ENCODE measurements around the gene GGT7. TPM values are rescaled to one million over a fixed set of nuclear protein-coding genes. Genes with fewer than 3 reads are reported as not detected.

Gene GGT7
- total and polyA plus RNA-seq, 9 of the 15 experiments (the other 6 are each of a cell fraction or from before 2014, with no cell fraction given) = 0.04 to 18.3 (median 5.9) TPM

- TF ChIP-seq SMARCB1 (IDR thresholded peaks at IDR 0.05; ENCODE audit: insufficient read length, low read depth) (no peak), YBX1 (IDR thresholded peaks at IDR 0.05) (no peak), LEF1 (IDR thresholded peaks at IDR 0.05) (no peak), NR3C1 (CRISPR knock-in tag; IDR thresholded peaks at IDR 0.05) (no peak)
- Histone ChIP-seq H3K27me3 (ENCODE audit: control insufficient read depth in 2 of 2, insufficient read depth in 2 of 2, low read length in 2 of 2) (no peaks in the 10 kb centered on the region), H3K9me3 (replicated peaks; ENCODE audit: control insufficient read depth, insufficient read depth, low read depth, low read length) (no peaks in the 10 kb centered on the region), H3K9ac (ENCODE audit: insufficient read depth in 1 of 2, low read depth in 2 of 2, low read length in 2 of 2) (no peak overlapping the region), H3K4me3 (no peak overlapping the region), H3K27ac (ENCODE audit: extremely low read depth, low read depth, low read length) (no peak overlapping the region), H3K4me2 (ENCODE audit: insufficient read depth, low read length) (no peak overlapping the region), H3K79me2 (ENCODE audit: control insufficient read depth, insufficient read depth, low read length) (no peaks in the 10 kb centered on the region), H4K20me1 (replicated peaks; ENCODE audit: control insufficient read depth, insufficient read depth, low read length) (no peaks in the 10 kb centered on the region), H3K4me1 (replicated peaks in 1 of 2; ENCODE audit: control insufficient read depth in 2 of 2, insufficient read depth in 2 of 2, low read length in 2 of 2) (no peaks in the 10 kb centered on the region), H3K36me3 (ENCODE audit: control insufficient read depth, insufficient read depth, low read length) (peaks cover 5% of the 10 kb centered on the region; the same call in 1 of the 3 replicates), H3K9me1 (ENCODE audit: control insufficient read depth, insufficient read depth, low read length) (no peaks in the 10 kb centered on the region), H2AFZ (ENCODE audit: low read depth, low read length) (no peak overlapping the region)
- BruUV-seq (replicated peaks) = no TSS peak
- FAIRE-seq = no peak
- WGBS (ENCODE audit: insufficient coverage, low coverage, missing lambda C conversion rate) = 65% methylated on average over 2 of the region's 2 CpGs
- no peak for ATAC-seq
- in situ Hi-C loops (cut with MboI) (no loop called here), intact Hi-C loops (cut with micrococcal nuclease) (no loop called here)
- ChIA-PET POLR2A (interaction anchor here (0.7 to 1.4 kb wide), 2 partner anchors 10 to 47 kb away, joined by 3 to 5 read pairs; no protein-coding TSS in a partner anchor), CTCF (ENCODE audit: low intra/inter-chr PET ratio) (interaction anchor here (0.6 kb wide), 1 partner anchor 635 kb away, joined by 3 read pairs; no protein-coding TSS in a partner anchor)
- no peak for DNase-seq (ENCODE audit: extremely low read depth in 1 of 4, low spot score in 3 of 4)
These were observed 29.2 kb downstream of the GGT7 start for GRCh38 chr20:34843421-34843820.

- Histone ChIP-seq H3K36me3 (ENCODE audit: control insufficient read depth, insufficient read depth, low read length) (no peaks in the 10 kb centered on the region), H3K4me1 (replicated peaks in 1 of 2; ENCODE audit: control insufficient read depth in 2 of 2, insufficient read depth in 2 of 2, low read length in 2 of 2) (no peaks in the 10 kb centered on the region), H3K27me3 (ENCODE audit: control insufficient read depth in 2 of 2, insufficient read depth in 2 of 2, low read length in 2 of 2) (no peaks in the 10 kb centered on the region), H4K20me1 (replicated peaks; ENCODE audit: control insufficient read depth, insufficient read depth, low read length) (no peaks in the 10 kb centered on the region), H3K4me3 (no peak overlapping the region), H3K27ac (ENCODE audit: extremely low read depth, low read depth, low read length) (no peak overlapping the region), H3K9me1 (ENCODE audit: control insufficient read depth, insufficient read depth, low read length) (no peaks in the 10 kb centered on the region), H3K9ac (ENCODE audit: insufficient read depth in 1 of 2, low read depth in 2 of 2, low read length in 2 of 2) (no peak overlapping the region), H3K4me2 (ENCODE audit: insufficient read depth, low read length) (no peak overlapping the region), H2AFZ (ENCODE audit: low read depth, low read length) (no peak overlapping the region), H3K9me3 (replicated peaks; ENCODE audit: control insufficient read depth, insufficient read depth, low read depth, low read length) (no peaks in the 10 kb centered on the region), H3K79me2 (ENCODE audit: control insufficient read depth, insufficient read depth, low read length) (no peaks in the 10 kb centered on the region)
- ATAC-seq (no peak), DNase-seq (ENCODE audit: extremely low read depth in 1 of 4, low spot score in 3 of 4) (no peak), FAIRE-seq (no peak)
- CTCF ChIA-PET (ENCODE audit: low intra/inter-chr PET ratio) = no interaction called here
- intact Hi-C loops (cut with micrococcal nuclease) (no loop called here), in situ Hi-C loops (cut with MboI) (no loop called here)
- WGBS (ENCODE audit: insufficient coverage, low coverage, missing lambda C conversion rate) = 4% methylated on average over 2 of the region's 2 CpGs
- POLR2A ChIA-PET = interaction anchor here (0.7 kb wide), 1 partner anchor 20 kb away, joined by 4 read pairs; no protein-coding TSS in a partner anchor
- no TSS peak for BruUV-seq (replicated peaks)
- TF ChIP-seq NELFE (IDR thresholded peaks at IDR 0.05; ENCODE audit: insufficient read depth, insufficient read length) = no peak
- TF ChIP-seq AFF4 (CRISPR knock-in tag; IDR thresholded peaks at IDR 0.05) = no peak
- TF ChIP-seq KDM1A (IDR thresholded peaks at IDR 0.05) = no peak
- TF ChIP-seq THAP7 (CRISPR knock-in tag; IDR thresholded peaks at IDR 0.05) = no peak
- no peak for TF ChIP-seq ZNF778 (CRISPR knock-in tag; IDR thresholded peaks at IDR 0.05)
- TF ChIP-seq YBX1 (IDR thresholded peaks at IDR 0.05) = no peak
- peak; percentile 56; the same call in 1 of the 2 replicates for TF ChIP-seq ZNF512 (tag; IDR thresholded peaks at IDR 0.05)
- no peak for TF ChIP-seq POLR2AphosphoS5 (IDR thresholded peaks at IDR 0.05; ENCODE audit: control insufficient read depth, insufficient read depth, low read depth, low read length)
These were observed 30.5 kb downstream of the GGT7 start for GRCh38 chr20:34842143-34842542.
